ENCODE results near the gene UBXN11.

The UBXN11 gene

GRCh38 chr1:26234644-26235370 is 71.6 kb downstream of the UBXN11 start:
- Mint-ChIP-seq H3K9me3 (no peaks in the 10 kb centered on the region), H3K36me3 (peaks cover 3% of the 10 kb centered on the region), H3K27me3 (no peaks in the 10 kb centered on the region), H3K4me1 (peaks cover 36% of the 10 kb centered on the region), H3K4me3 (peak overlapping the region; percentile 99), H3K27ac (peak overlapping the region; percentile 91)

GRCh38 chr1:26233903-26234643 is 72.4 kb downstream of the UBXN11 start, which contains the start of gene CEP85:
TSS of gene CEP85 (plus strand) at chr1:26234200. CDS start at chr1:26239784, 5,584 bp downstream.
- peak within 1 kb of the TSS; percentile 99 for H3K4me3 Mint-ChIP-seq
- H3K9me3 Mint-ChIP-seq: no peaks in the 10 kb centered on the region
- H3K36me3 Mint-ChIP-seq: no peaks in the 10 kb centered on the region
- peak within 1 kb of the TSS; percentile 91 for H3K27ac Mint-ChIP-seq
- peaks cover 36% of the 10 kb centered on the region for H3K4me1 Mint-ChIP-seq
- H3K27me3 Mint-ChIP-seq: no peaks in the 10 kb centered on the region

All from activated naive CD4-positive, alpha-beta T cell treated with anti-CD3 and anti-CD28 coated beads, Interleukin-2, amount 50 U/mL, for 24 hours (primary cell).